Neuronal stem cell (in vitro differentiated cells): ENCODE measurements around the gene DEPDC5.

Source experiments
- DNase-seq: peaks from one replicate; pipeline ENCODE4 v3.0.0-alpha.2; 2013; ENCODE audit warnings: low spot score
- H2AFZ ChIP-seq: one replicate; pipeline ENCODE4 v1.6.1; 2013; ENCODE audit warnings: mild to moderate bottlenecking, low read length, inconsistent platforms
- H2AK5ac ChIP-seq: 2 replicates; pipeline ENCODE4 v1.6.1; 2013; ENCODE audit warnings: low read depth, mild to moderate bottlenecking, inconsistent platforms, low read length, moderate library complexity, mixed read lengths
- H2BK120ac ChIP-seq: 2 replicates; pipeline ENCODE4 v1.6.1; 2013; ENCODE audit warnings: low read depth, mild to moderate bottlenecking, inconsistent platforms, low read length, moderate library complexity, mixed read lengths
- H2BK12ac ChIP-seq: one replicate; pipeline ENCODE4 v1.6.1; 2013; ENCODE audit warnings: low read length, inconsistent platforms
- H2BK15ac ChIP-seq: 2 replicates; pipeline ENCODE4 v1.6.1; 2013; ENCODE audit warnings: mild to moderate bottlenecking, low read length, inconsistent platforms, mixed read lengths
- H2BK5ac ChIP-seq: one replicate; pipeline ENCODE4 v1.6.1; 2013; ENCODE audit warnings: inconsistent platforms, mild to moderate bottlenecking, low read length, moderate library complexity
- H3K14ac ChIP-seq: one replicate; pipeline ENCODE4 v1.6.1; 2013; ENCODE audit warnings: low read length, inconsistent platforms
- H3K18ac ChIP-seq: 2 replicates; pipeline ENCODE4 v1.6.1; 2013; ENCODE audit warnings: low read length, inconsistent platforms
- H3K23ac ChIP-seq: 2 replicates; pipeline ENCODE4 v1.6.1; 2013; ENCODE audit warnings: low read depth, mild to moderate bottlenecking, mixed read lengths, low read length, inconsistent platforms; ENCODE audit not compliant: poor library complexity
- H3K27ac ChIP-seq: replicated peaks from 3 replicates; pipeline ENCODE4 v1.5.1; 2013; ENCODE audit warnings: low read length, inconsistent platforms
- H3K27me3 ChIP-seq, 3 experiments: 2 replicates each; pipeline ENCODE4 v1.6.1; 2013; ENCODE audit warnings: low read length in 3 of 3, mild to moderate bottlenecking in 2 of 3, inconsistent platforms in 1 of 3, low read depth in 1 of 3, mixed read lengths in 1 of 3, moderate library complexity in 1 of 3; ENCODE audit not compliant: control insufficient read depth in 3 of 3, insufficient read depth in 3 of 3
- H3K36me3 ChIP-seq, 2 donors: replicated peaks in 1 of 2; 2 replicates each; pipeline ENCODE4 v1.6.1; 2013; ENCODE audit warnings: low read length in 2 of 2; ENCODE audit not compliant: control insufficient read depth in 2 of 2, insufficient read depth in 2 of 2
- H3K4ac ChIP-seq: 2 replicates; pipeline ENCODE4 v1.6.1; 2013; ENCODE audit warnings: inconsistent platforms, mild to moderate bottlenecking, low read length, moderate library complexity
- H3K4me1 ChIP-seq, 2 donors: 1 replicate in 1 of 2; 2 replicates in 1 of 2; pipeline ENCODE4 v1.6.1; 2013; ENCODE audit warnings: low read length in 2 of 2, low read depth in 1 of 2; ENCODE audit not compliant: control insufficient read depth in 2 of 2, insufficient read depth in 1 of 2
- H3K4me2 ChIP-seq: one replicate; pipeline ENCODE4 v1.6.1; 2013; ENCODE audit warnings: mild to moderate bottlenecking, low read length, inconsistent platforms; ENCODE audit not compliant: insufficient read depth, poor library complexity, severe bottlenecking
- H3K4me3 ChIP-seq, 2 donors: 2 replicates each; pipeline ENCODE4 v1.5.1; 2013; ENCODE audit warnings: low read length in 2 of 2, mild to moderate bottlenecking in 2 of 2, inconsistent platforms in 1 of 2, moderate library complexity in 1 of 2
- H3K79me1 ChIP-seq: one replicate; pipeline ENCODE4 v1.6.1; 2013; ENCODE audit warnings: low read depth, mild to moderate bottlenecking, inconsistent platforms, low read length, moderate library complexity
- H3K9ac ChIP-seq: one replicate; pipeline ENCODE4 v1.6.1; 2013; ENCODE audit warnings: mild to moderate bottlenecking, low read depth, low read length, inconsistent platforms; ENCODE audit not compliant: poor library complexity
- H3K9me3 ChIP-seq, 2 donors: replicated peaks in 1 of 2; 2 replicates each; pipeline versions ENCODE3 to v1.6.1; 2013; ENCODE audit warnings: low read length in 2 of 2, mild to moderate bottlenecking in 2 of 2, inconsistent platforms in 1 of 2, low read depth in 1 of 2, mixed read lengths in 1 of 2, moderate library complexity in 1 of 2; ENCODE audit not compliant: control insufficient read depth in 2 of 2, insufficient read depth in 1 of 2
- H4K8ac ChIP-seq: one replicate; pipeline ENCODE4 v1.6.1; 2013; ENCODE audit warnings: low read depth, mild to moderate bottlenecking, inconsistent platforms, low read length, moderate library complexity
- H4K91ac ChIP-seq: one replicate; pipeline ENCODE4 v1.6.1; 2013; ENCODE audit warnings: low read length, low read depth, mild to moderate bottlenecking, inconsistent platforms; ENCODE audit not compliant: poor library complexity
- WGBS, 2 donors: extraction: QIAGEN DNeasy Blood & Tissue Kit; methylation state at CpG; one replicate each; pipeline ENCODE4 v1.1.7; 2013; ENCODE audit warnings: missing lambda C conversion rate in 2 of 2, mixed read lengths in 1 of 2; ENCODE audit not compliant: insufficient read length in 2 of 2, insufficient replicate concordance in 1 of 2; ENCODE audit errors: extremely low coverage in 2 of 2; 5-methylcytosine and 5-hydroxymethylcytosine counted together

Gene DEPDC5

DNA sequence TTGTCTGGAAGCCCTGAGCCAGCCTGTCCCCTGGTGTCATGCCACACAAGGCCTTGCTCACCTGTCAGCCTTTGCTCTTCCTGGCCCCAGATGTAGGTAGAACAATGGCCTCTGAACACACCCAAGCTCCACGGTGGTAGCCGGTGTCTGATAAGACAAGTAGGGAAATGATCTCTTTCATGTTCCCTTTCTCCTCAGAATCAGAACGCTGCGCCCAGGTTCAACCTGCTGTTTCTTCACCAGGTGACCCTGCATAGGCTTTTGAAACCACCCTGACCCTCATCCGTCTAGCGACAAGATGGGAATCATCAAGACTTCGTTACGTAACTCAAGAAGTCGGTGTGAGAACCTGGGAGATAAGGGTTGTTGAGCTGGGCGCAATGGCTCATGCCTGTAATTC, 161.8 kb downstream of the DEPDC5 start:
- Histone ChIP-seq H3K9ac (no peak overlapping the region), H2BK15ac (no peak overlapping the region), H3K4me3 (no peak overlapping the region), H2AFZ (no peak overlapping the region), H2BK120ac (no peak overlapping the region), H3K27ac (no peak overlapping the region), H3K18ac (no peak overlapping the region), H3K36me3 (peaks cover 0 to 5% of the 10 kb centered on the region in 2 donors), H2BK12ac (no peak overlapping the region), H3K27me3 (no peaks in the 10 kb centered on the region), H3K9me3 (no peaks in the 10 kb centered on the region), H3K4me1 (peaks cover 0 to 9% of the 10 kb centered on the region in 2 donors), H3K4me2 (no peak overlapping the region), H4K91ac (no peak overlapping the region), H3K23ac (no peak overlapping the region), H4K8ac (no peak overlapping the region), H3K79me1 (no peaks in the 10 kb centered on the region), H2AK5ac (no peak overlapping the region), H3K14ac (no peak overlapping the region), H2BK5ac (no peak overlapping the region), H3K4ac (no peak overlapping the region)
- DNase-seq = no peak
- WGBS, 2 donors = no CpG with 5 or more reads among the region's 10 CpGs

DNA sequence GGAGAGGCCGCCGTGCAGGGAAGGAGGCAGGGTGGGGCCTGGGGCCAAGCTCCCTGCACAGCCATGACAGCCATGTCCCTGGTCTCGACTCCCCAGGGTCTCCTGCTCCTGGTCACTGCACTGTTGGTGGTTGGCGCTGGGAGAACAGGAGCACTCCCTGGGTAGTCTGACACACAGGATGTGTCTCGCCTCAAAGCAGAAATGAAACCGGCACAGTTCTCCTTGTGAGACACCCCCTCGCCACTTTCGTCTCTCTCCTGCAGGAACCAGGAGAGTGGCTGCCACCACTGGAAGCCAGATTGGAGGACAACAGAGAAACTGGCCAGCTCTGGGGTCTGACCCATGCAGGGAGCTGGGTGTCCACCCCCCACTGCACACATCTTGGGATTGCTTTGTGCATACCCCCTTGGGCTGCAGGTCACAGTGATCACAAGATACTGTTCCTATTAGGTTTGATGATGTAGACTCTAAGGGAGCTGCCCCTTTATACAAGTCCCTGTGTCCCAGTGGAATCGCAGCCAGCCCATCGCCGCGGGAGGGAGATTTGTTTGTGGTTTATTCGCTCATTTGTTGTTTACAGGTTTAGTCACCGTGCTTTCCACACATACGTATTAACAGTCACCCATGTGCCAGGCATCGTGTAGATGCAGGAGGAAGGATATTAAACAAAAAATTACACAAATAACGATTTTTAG, 163.6 kb downstream of the DEPDC5 start:
- no peaks in the 10 kb centered on the region for H3K9me3 ChIP-seq
- DNase-seq = no peak
- H4K8ac ChIP-seq = peak overlapping the region; percentile 43
- peak overlapping the region; percentile 83 for H3K18ac ChIP-seq
- peaks cover 0 to 9% of the 10 kb centered on the region in 2 donors for H3K4me1 ChIP-seq
- H3K4me3 ChIP-seq = no peak overlapping the region
- peak overlapping the region; percentile 22 for H2BK12ac ChIP-seq
- WGBS, 2 donors = no CpG with 5 or more reads among the region's 17 CpGs
- H2BK5ac ChIP-seq = peak overlapping the region; percentile 82
- peak overlapping the region; percentile 61 for H2BK120ac ChIP-seq
- no peak overlapping the region for H3K4me2 ChIP-seq
- H3K23ac ChIP-seq = peak overlapping the region; percentile 10
- H3K14ac ChIP-seq = no peak overlapping the region
- H2AFZ ChIP-seq = no peak overlapping the region
- H3K4ac ChIP-seq = no peak overlapping the region
- H2AK5ac ChIP-seq = peak overlapping the region; percentile 56
- no peak overlapping the region for H3K9ac ChIP-seq
- H3K27me3 ChIP-seq = no peaks in the 10 kb centered on the region
- H3K79me1 ChIP-seq = no peaks in the 10 kb centered on the region
- H3K36me3 ChIP-seq = no peaks in the 10 kb centered on the region
- no peak overlapping the region for H4K91ac ChIP-seq
- peak overlapping the region; percentile 71 for H2BK15ac ChIP-seq
- no peak overlapping the region for H3K27ac ChIP-seq

DNA sequence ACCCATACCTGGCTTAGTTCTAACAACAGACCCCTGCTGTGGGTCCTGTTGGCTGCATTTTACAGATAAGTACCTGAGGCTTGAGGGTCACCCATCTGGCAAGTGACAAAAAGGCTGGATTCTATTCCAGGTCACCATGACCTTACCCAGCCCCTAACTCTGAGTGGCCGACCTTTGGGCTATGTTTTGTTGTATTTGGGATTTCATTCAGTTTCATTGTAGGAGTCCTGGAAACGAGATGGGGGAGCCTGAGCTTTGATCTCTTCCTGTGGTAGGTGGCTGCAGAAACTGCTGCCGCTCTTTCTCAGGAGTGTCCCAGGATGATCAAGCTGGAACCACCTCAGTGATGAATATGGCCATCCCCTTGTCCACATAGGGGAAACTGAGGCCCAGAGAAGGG, 165.9 kb downstream of the DEPDC5 start:
- no peak overlapping the region for H3K14ac ChIP-seq
- H2AK5ac ChIP-seq = no peak overlapping the region
- no peaks in the 10 kb centered on the region for H3K36me3 ChIP-seq
- no peak overlapping the region for H3K9ac ChIP-seq
- no peak for DNase-seq
- H2BK5ac ChIP-seq = no peak overlapping the region
- no peak overlapping the region for H3K27ac ChIP-seq
- H3K79me1 ChIP-seq = no peaks in the 10 kb centered on the region
- H2BK120ac ChIP-seq = no peak overlapping the region
- H3K4me1 ChIP-seq = peaks cover 0 to 9% of the 10 kb centered on the region in 2 donors
- no peak overlapping the region for H3K4me3 ChIP-seq
- no peak overlapping the region for H2BK12ac ChIP-seq
- no peak overlapping the region for H2AFZ ChIP-seq
- no peaks in the 10 kb centered on the region for H3K27me3 ChIP-seq
- H3K9me3 ChIP-seq = no peaks in the 10 kb centered on the region
- no peak overlapping the region for H3K23ac ChIP-seq
- H3K4me2 ChIP-seq = no peak overlapping the region
- no peak overlapping the region for H2BK15ac ChIP-seq
- peak overlapping the region; percentile 15 for H3K18ac ChIP-seq
- no peak overlapping the region for H4K91ac ChIP-seq
- no peak overlapping the region for H3K4ac ChIP-seq
- no CpG with 5 or more reads among the region's 3 CpGs for WGBS, 2 donors
- no peak overlapping the region for H4K8ac ChIP-seq

DNA sequence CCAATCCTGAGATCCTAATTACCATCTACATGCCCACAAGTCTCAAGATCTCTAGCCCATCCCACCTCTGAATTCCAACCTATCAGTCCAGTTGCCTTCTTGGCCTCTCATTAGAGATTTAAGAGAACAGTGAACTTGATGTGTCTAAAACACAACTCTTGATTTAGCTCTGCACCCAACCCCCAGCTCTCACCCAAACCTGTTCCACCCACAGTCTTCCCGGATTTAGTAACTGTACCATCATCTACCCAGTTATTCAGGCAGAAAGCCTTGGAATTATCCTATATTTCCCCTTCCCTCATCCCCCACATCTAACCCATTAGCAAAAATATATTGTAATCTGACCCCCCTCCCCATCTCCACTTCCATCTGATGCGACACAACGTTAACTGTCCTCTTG, 166.5 kb downstream of the DEPDC5 start:
- H2AFZ ChIP-seq = no peak overlapping the region
- no peak overlapping the region for H3K4me2 ChIP-seq
- no peaks in the 10 kb centered on the region for H3K79me1 ChIP-seq
- H3K9me3 ChIP-seq = no peaks in the 10 kb centered on the region
- H3K18ac ChIP-seq = no peak overlapping the region
- H4K91ac ChIP-seq = no peak overlapping the region
- no peaks in the 10 kb centered on the region for H3K27me3 ChIP-seq
- H3K23ac ChIP-seq = no peak overlapping the region
- H3K36me3 ChIP-seq = no peaks in the 10 kb centered on the region
- no peak overlapping the region for H3K4me3 ChIP-seq
- no peak for DNase-seq
- H3K27ac ChIP-seq = no peak overlapping the region
- no peak overlapping the region for H3K9ac ChIP-seq
- peaks cover 0 to 9% of the 10 kb centered on the region in 2 donors for H3K4me1 ChIP-seq
- WGBS, 2 donors = no CpG with 5 or more reads among the region's 3 CpGs
- no peak overlapping the region for H3K14ac ChIP-seq
- no peak overlapping the region for H4K8ac ChIP-seq
- H2BK12ac ChIP-seq = no peak overlapping the region
- H2BK5ac ChIP-seq = no peak overlapping the region
- H2BK15ac ChIP-seq = no peak overlapping the region
- no peak overlapping the region for H3K4ac ChIP-seq
- no peak overlapping the region for H2BK120ac ChIP-seq
- no peak overlapping the region for H2AK5ac ChIP-seq
